OCI-LY7 (cell line): ENCODE data around the gene TLE4.

Experiments
- CTCF ChIP-seq: fragments of 200-600 bp; sonication (generic); conservative IDR thresholded peaks from 2 replicates; pipeline ENCODE4 v1.5.1; 2014; ENCODE audit warnings: mild to moderate bottlenecking, antibody characterized with exemption, low read length, moderate library complexity, mixed read lengths
- EZH2phosphoT487 ChIP-seq: fragments of 200-600 bp; sonication (generic); IDR thresholded peaks from 2 replicates; pipeline ENCODE4 v1.6.1; 2018; ENCODE audit warnings: low read depth, borderline replicate concordance, mild to moderate bottlenecking, mixed run types, antibody characterized with exemption, low read length, moderate library complexity, mixed read lengths

- TF ChIP-seq CTCF (no peak), EZH2phosphoT487 (no peak)
Measured at GRCh38 chr9:79581794-79582193, 10.0 kb downstream of the TLE4 start.
